GM10266 (cell line): ENCODE measurements around the gene ZNF366.

Source experiments
- DNase-seq: peaks from one replicate; pipeline ENCODE4 v3.0.0; 2012; ENCODE audit errors: extremely low spot score
- TF ChIP-seq, protein P1 (sequence below): IDR thresholded peaks from 2 replicates; pipeline ENCODE4 v1.5.1; 2012; ENCODE audit warnings: mild to moderate bottlenecking, low read depth; ENCODE audit not compliant: control insufficient read depth, insufficient read depth; ENCODE audit errors: missing control alignments

Gene ZNF366

DNA sequence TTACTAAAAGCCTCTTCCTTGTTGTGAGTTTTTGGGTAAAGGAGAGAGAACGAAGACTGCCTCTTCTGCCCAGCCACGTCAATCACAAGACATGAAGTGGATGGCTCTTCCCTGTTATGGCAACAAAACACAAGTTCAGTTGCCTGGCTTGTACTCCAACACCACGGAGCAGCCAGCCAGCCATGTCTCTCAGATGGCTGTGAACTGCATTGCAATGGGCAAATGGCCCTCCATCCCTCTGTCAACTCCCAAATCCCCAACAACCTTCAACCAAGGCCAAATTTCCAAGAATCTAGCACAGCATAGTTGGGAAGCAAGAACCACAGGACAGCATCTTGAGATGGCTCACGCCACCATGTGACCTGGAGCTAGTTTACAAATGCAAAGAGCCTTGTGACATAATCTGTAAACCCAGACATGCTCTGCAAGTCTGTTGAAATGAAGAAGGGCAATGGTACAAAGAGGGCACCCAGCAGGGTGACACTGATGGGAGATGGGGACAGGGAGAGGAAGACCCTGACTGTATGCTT lies 53.9 kb downstream of the ZNF366 start:
- no peak for DNase-seq

DNA sequence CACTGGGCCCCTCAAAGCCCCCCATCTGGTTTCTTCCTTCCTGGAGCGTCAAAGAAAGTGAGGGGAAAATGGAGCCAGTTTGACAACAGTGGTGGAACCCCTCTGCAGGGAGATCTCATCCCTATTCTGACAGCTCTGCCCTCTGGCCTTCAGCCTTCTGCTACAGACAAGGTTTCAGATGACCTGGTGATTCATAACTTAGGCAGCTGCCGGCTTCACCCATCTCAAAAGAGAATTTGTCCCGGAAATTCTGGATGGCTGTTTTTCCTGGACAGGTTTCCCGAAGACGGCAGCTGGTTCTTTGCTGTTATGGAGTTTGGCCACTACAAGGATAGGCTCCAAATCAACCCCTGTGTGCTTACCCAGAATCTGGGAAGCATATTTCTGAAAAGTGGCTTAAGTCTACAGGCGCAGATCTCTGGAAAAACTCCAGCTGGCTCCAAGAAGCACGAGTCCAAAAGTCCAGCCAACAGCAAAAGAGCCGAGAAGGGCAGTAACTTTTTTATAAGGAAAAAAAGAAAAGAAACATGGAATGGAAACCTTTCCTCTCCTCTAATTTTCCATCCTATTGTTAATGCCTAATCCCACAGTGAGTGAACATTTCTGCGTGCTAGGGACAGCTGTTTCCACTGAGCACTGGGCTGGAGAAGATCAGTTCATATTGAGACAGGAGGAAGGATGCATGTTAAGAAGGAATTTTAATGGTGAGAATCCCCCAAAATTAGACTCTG lies 54.5 kb downstream of the ZNF366 start:
- TF ChIP-seq, protein P1, sequence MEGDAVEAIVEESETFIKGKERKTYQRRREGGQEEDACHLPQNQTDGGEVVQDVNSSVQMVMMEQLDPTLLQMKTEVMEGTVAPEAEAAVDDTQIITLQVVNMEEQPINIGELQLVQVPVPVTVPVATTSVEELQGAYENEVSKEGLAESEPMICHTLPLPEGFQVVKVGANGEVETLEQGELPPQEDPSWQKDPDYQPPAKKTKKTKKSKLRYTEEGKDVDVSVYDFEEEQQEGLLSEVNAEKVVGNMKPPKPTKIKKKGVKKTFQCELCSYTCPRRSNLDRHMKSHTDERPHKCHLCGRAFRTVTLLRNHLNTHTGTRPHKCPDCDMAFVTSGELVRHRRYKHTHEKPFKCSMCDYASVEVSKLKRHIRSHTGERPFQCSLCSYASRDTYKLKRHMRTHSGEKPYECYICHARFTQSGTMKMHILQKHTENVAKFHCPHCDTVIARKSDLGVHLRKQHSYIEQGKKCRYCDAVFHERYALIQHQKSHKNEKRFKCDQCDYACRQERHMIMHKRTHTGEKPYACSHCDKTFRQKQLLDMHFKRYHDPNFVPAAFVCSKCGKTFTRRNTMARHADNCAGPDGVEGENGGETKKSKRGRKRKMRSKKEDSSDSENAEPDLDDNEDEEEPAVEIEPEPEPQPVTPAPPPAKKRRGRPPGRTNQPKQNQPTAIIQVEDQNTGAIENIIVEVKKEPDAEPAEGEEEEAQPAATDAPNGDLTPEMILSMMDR: no peak
- DNase-seq: no peak

More for the DNA sequence above, 53.9 kb downstream of the ZNF366 start:
- TF ChIP-seq, protein P1: no peak

GRCh38 chr5:72451741-72452505 lies 55.3 kb downstream of the ZNF366 start:
- TF ChIP-seq, protein P1: no peak
- DNase-seq: peak; percentile 75

- no peak for DNase-seq
- TF ChIP-seq, protein P1: no peak
Measured at GRCh38 chr5:72448368-72448767, 58.8 kb downstream of the ZNF366 start.

DNA sequence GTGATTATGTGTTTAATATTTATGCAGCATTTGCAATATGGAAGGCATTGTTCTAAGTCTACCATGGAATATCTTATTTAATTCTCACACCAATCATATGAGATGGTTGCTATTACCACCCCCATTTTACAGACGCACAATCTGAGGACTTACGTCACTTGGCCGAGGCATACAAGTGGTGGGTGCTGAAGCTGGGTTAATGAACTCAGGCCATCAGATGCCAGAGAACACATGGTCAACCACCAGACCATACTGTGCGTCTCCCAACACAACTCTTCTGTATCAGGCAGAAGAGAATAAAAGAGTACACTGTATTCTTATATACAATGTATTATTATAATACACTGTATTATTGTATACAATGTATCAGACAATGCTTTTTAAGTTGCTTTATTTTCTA lies 59.5 kb downstream of the ZNF366 start:
- TF ChIP-seq, protein P1: no peak
- DNase-seq: no peak

DNA sequence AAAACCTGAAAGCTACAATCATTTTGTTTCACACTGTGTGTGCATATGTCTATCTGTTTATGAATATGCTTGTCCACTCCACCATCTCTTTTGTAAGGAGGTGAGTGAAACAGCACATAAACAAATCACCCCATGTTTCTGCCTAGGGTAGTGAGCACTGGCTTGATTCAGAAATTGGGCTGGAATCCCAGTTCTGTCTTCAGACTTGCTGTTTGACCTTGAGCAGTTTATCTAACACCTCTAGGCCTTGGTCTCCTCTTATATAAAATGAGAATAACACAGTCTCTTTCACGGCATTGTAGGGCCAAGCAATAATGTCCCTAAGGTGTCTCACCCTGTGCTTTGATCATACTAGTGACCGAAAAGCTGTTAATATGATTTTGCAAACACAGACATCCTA lies 61.2 kb downstream of the ZNF366 start:
- DNase-seq: no peak
- TF ChIP-seq, protein P1: no peak

DNA sequence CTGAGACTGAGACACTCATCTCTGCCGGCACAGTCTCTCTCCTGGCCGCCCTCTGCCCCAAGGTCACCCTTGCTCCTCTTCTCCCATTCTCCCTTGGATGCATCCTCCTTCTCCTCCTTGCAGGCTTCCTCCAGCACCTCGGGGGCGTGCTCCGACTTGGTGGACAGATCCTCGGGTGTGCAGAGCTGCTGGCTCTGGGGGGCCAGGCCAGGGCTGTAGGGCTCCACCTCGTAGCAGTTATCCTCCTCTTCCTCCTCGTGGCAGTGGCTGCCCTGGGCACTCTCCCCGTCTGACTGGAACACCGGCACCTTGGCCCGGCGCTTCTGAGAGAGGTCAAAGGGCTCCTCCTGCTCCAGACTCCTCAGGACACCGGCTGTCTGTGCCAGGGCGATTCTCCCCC lies 63.3 kb downstream of the ZNF366 start:
- DNase-seq: no peak
- TF ChIP-seq, protein P1: no peak
